ENCODE measurements around the gene ANKS1A.

DNA sequence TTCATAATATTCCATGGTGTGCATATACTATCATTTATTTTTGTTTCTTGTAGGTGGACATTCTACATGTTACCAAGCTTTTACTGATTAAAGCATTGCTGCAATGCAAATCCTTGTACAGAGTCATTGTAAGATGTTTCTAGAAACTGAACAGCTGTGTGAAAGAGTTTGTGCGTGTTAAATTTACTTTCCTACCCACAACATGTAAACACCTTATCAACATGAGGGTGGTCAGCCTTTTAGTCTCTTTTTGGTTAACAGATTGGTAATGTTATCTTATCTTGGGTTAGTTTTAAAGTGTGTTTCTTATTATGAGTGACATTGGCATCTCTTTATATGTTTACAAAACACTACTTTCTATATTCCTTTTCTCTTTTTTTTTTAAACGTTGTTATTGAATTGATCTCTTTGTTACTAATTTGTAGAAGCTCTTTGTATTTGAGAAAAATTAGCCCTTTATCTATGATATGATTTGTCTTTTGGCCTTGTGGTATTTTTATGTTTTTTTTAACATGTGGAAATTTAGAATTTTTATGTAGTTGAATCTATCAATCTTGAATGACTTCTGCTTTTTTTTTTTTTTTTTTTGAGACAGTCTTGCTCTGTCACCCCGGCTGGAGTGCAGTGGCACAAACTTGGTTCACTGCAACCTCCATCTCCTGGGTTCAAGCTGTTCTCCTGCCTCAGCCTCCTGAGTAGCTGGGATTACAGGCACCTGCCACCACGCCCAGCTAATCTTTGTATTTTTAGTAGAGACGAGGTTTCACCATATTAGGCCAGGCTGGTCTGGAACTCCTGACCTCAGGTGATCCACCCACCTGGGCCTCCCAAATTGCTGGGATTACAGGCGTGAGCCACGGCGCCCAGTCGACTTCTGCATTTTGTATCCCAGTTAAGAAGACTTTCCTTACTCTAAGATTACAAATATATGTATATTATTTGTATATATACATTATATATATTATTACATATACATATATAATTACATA lies 140.0 kb downstream of the ANKS1A start:
- TF ChIP-seq, protein P1, sequence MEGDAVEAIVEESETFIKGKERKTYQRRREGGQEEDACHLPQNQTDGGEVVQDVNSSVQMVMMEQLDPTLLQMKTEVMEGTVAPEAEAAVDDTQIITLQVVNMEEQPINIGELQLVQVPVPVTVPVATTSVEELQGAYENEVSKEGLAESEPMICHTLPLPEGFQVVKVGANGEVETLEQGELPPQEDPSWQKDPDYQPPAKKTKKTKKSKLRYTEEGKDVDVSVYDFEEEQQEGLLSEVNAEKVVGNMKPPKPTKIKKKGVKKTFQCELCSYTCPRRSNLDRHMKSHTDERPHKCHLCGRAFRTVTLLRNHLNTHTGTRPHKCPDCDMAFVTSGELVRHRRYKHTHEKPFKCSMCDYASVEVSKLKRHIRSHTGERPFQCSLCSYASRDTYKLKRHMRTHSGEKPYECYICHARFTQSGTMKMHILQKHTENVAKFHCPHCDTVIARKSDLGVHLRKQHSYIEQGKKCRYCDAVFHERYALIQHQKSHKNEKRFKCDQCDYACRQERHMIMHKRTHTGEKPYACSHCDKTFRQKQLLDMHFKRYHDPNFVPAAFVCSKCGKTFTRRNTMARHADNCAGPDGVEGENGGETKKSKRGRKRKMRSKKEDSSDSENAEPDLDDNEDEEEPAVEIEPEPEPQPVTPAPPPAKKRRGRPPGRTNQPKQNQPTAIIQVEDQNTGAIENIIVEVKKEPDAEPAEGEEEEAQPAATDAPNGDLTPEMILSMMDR (conservative IDR thresholded peaks at IDR 0.05; ENCODE audit: low read depth, low read length) = no peak
- TF ChIP-seq EZH2 (IDR thresholded peaks at IDR 0.05; ENCODE audit: borderline replicate concordance, low read depth, low read length, poor library complexity, severe bottlenecking) = no peak
